GM23248 (cell line): ENCODE results near the gene ANOS1. TPM values are rescaled to one million over a fixed set of nuclear protein-coding genes. Genes with fewer than 3 reads are reported as not detected.

Source experiments
- DNase-seq: peaks from one replicate; pipeline ENCODE4 v3.0.0-alpha.2; 2015
- H2AFZ ChIP-seq: fragments of 200-600 bp; sonication (generic); 2 replicates; pipeline ENCODE4 v1.6.1; 2016; ENCODE audit warnings: antibody characterized with exemption
- H3F3A ChIP-seq: fragments of 200-600 bp; sonication (generic); 2 replicates; pipeline ENCODE4 v1.6.1; 2016; ENCODE audit warnings: mild to moderate bottlenecking, antibody characterized with exemption, mixed run types; ENCODE audit not compliant: insufficient read depth
- H3K27ac ChIP-seq: fragments of 200-600 bp; sonication (generic); 2 replicates; pipeline ENCODE4 v1.5.1; 2016; ENCODE audit warnings: mild to moderate bottlenecking
- H3K27me3 ChIP-seq: fragments of 200-600 bp; sonication (generic); replicated peaks from 2 replicates; pipeline ENCODE4 v1.6.1; 2016; ENCODE audit warnings: mild to moderate bottlenecking; ENCODE audit not compliant: insufficient read depth
- H3K36me3 ChIP-seq: fragments of 200-600 bp; sonication (generic); 2 replicates; pipeline ENCODE4 v1.6.1; 2016; ENCODE audit warnings: low read depth, mild to moderate bottlenecking
- H3K4me1 ChIP-seq: fragments of 200-600 bp; sonication (generic); 2 replicates; pipeline ENCODE4 v1.6.1; 2016; ENCODE audit warnings: mild to moderate bottlenecking; ENCODE audit not compliant: insufficient read depth
- H3K4me2 ChIP-seq: fragments of 200-600 bp; sonication (generic); one replicate; pipeline ENCODE4 v1.6.1; 2016; ENCODE audit warnings: mild to moderate bottlenecking; ENCODE audit not compliant: unreplicated experiment
- H3K4me3 ChIP-seq: fragments of 200-600 bp; sonication (generic); 2 replicates; pipeline ENCODE4 v1.5.1; 2016; ENCODE audit warnings: mild to moderate bottlenecking
- H3K79me2 ChIP-seq: fragments of 200-600 bp; sonication (generic); 2 replicates; pipeline ENCODE4 v1.6.1; 2016; ENCODE audit warnings: mild to moderate bottlenecking; ENCODE audit not compliant: insufficient read depth
- H3K9ac ChIP-seq: fragments of 200-600 bp; sonication (generic); 2 replicates; pipeline ENCODE4 v1.6.1; 2016; ENCODE audit warnings: mild to moderate bottlenecking
- H3K9me2 ChIP-seq: fragments of 200-600 bp; sonication (generic); 2 replicates; pipeline ENCODE4 v1.6.1; 2016; ENCODE audit warnings: mixed run types, mild to moderate bottlenecking, moderate library complexity; ENCODE audit not compliant: insufficient read depth
- H3K9me3 ChIP-seq: fragments of 200-600 bp; sonication (generic); one replicate; pipeline ENCODE4 v1.6.1; 2017; ENCODE audit warnings: low read depth
- H4K20me1 ChIP-seq: fragments of 200-600 bp; sonication (generic); 2 replicates; pipeline ENCODE4 v1.6.0; 2016; ENCODE audit not compliant: insufficient read depth
- EZH2 ChIP-seq: fragments of 200-600 bp; sonication (generic); IDR thresholded peaks from 2 replicates; pipeline ENCODE4 v1.6.1; 2018; ENCODE audit warnings: antibody characterized with exemption, mild to moderate bottlenecking; ENCODE audit not compliant: insufficient read depth, poor library complexity, severe bottlenecking
- EZH2phosphoT487 ChIP-seq: fragments of 200-600 bp; sonication (generic); IDR thresholded peaks from 2 replicates; pipeline ENCODE4 v1.6.1; 2018; ENCODE audit warnings: antibody characterized with exemption, moderate library complexity, mild to moderate bottlenecking, low read depth; ENCODE audit not compliant: insufficient read depth
- WGBS, 2 experiments: methylation state at CpG; one replicate each; pipeline ENCODE4 v1.1.6; 2015 to 2017; ENCODE audit warnings: low lambda C conversion rate in 2 of 2, low coverage in 1 of 2; ENCODE audit errors: missing lambda C conversion rate in 2 of 2; 5-methylcytosine and 5-hydroxymethylcytosine counted together
- in situ Hi-C: fragments of 300-500 bp; cut with MboI; formaldehyde crosslinking; loops from 2 replicates; pipeline ENCODE4 v1.15.0; 2020
- polyA plus RNA-seq: library from polyadenylated mRNA; unstranded; fragments of >200 nt; fragmentation: Nextera tagmentation; extraction: Ambion mirVana; gene quantifications from 2 replicates; pipeline ENCODE4 v1.2.1, GENCODE V29; 2016
- total RNA-seq: library from RNA; depleted of rRNA; stranded (reverse); fragments of >200 nt; shearing (Covaris generic); gene quantifications from 2 replicates; pipeline ENCODE4 v1.2.3, GENCODE V29; 2014

The ANOS1 gene
- total and polyA plus RNA-seq, 2 experiments from 2014 or later = not detected

DNA sequence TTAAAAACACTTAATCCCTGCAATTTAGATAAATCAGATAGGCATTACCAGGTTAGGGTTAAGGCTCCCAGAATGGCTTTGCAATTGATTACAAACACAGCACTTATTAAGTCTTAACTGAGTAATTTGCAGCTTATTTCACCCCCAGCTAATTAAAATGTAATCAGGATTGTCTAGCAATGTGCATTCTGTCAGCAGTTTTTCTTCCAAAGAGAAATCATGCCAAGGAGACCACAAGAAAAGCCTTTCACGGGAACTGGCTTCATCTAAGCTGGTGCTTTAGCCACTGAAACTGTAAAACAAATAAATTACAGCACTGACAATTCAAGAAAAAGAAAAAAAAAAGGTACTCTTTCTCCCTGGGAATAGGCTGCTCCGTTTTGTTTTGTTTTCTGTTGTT is 2.1 kb downstream of the ANOS1 start:
- no peak overlapping the region for H3K4me2 ChIP-seq
- no peaks in the 10 kb centered on the region for H3F3A ChIP-seq
- H4K20me1 ChIP-seq = no peaks in the 10 kb centered on the region
- no peak overlapping the region for H3K27ac ChIP-seq
- in situ Hi-C loops = loop anchor here (25.0 kb wide), 1 partner anchor 743 kb away; no protein-coding TSS in a partner anchor
- H2AFZ ChIP-seq = no peak overlapping the region
- H3K9ac ChIP-seq = no peak overlapping the region
- no peaks in the 10 kb centered on the region for H3K4me1 ChIP-seq
- H3K27me3 ChIP-seq = no peaks in the 10 kb centered on the region; the same call in 1 of the 2 replicates
- H3K4me3 ChIP-seq = no peak overlapping the region
- TF ChIP-seq EZH2 = no peak
- TF ChIP-seq EZH2phosphoT487 = no peak
- H3K9me3 ChIP-seq = no peaks in the 10 kb centered on the region
- H3K9me2 ChIP-seq = no peaks in the 10 kb centered on the region
- WGBS, 2 experiments = 0 to 2% methylated on average over 2 of the region's 2 CpGs
- no peak for DNase-seq
- no peaks in the 10 kb centered on the region for H3K79me2 ChIP-seq
- H3K36me3 ChIP-seq = no peaks in the 10 kb centered on the region

GRCh38 chrX:8728932-8729535 is 2.9 kb downstream of the ANOS1 start:
- Histone ChIP-seq H3K79me2 (no peaks in the 10 kb centered on the region), H3F3A (no peaks in the 10 kb centered on the region), H3K4me3 (no peak overlapping the region), H3K9me3 (no peaks in the 10 kb centered on the region), H3K4me1 (no peaks in the 10 kb centered on the region), H3K9me2 (no peaks in the 10 kb centered on the region), H2AFZ (no peak overlapping the region), H3K9ac (no peak overlapping the region), H3K27ac (no peak overlapping the region), H3K4me2 (no peak overlapping the region), H3K36me3 (no peaks in the 10 kb centered on the region), H4K20me1 (no peaks in the 10 kb centered on the region), H3K27me3 (no peaks in the 10 kb centered on the region; the same call in 1 of the 2 replicates)
- TF ChIP-seq EZH2phosphoT487 (no peak), EZH2 (no peak)
- DNase-seq = no peak
- 49 to 54% methylated on average over 7 of the region's 11 CpGs for WGBS, 2 experiments
- in situ Hi-C loops = loop anchor here (25.0 kb wide), 1 partner anchor 742 kb away; no protein-coding TSS in a partner anchor

DNA sequence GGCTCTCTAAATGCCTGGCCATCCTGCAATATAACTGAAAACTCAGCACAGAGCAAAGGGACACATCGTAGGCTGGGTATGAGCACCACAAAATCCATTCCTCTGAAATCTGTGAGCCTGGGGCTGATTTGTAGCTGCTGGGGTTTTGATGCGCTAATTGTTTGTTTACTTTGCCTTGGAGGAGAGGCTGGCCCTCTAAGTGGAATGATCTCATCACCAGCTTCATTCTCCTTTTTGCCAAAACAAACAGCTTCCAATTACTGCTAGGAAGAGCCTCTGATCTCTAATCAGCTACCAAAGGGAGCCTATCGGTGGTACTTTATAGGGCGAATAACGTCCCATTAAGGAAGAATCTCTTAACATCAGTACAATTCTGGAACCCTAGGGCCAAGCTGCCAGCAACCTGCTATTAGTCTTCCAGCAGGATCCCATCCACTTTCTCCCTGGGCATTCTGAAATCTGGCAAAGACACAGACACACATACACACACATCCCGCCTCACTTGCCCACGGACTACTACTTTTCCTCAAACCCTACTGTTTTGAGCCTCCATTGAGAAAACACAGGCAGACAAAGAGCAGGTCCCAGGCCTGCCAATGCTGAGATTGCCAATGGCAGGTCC is 5.8 kb downstream of the ANOS1 start:
- WGBS, 2 experiments = 4% methylated on average over 6 to 7 of the region's 7 CpGs
- DNase-seq = peak; percentile 18
- in situ Hi-C loops = loop anchor here (25.0 kb wide), 1 partner anchor 739 kb away; no protein-coding TSS in a partner anchor

DNA sequence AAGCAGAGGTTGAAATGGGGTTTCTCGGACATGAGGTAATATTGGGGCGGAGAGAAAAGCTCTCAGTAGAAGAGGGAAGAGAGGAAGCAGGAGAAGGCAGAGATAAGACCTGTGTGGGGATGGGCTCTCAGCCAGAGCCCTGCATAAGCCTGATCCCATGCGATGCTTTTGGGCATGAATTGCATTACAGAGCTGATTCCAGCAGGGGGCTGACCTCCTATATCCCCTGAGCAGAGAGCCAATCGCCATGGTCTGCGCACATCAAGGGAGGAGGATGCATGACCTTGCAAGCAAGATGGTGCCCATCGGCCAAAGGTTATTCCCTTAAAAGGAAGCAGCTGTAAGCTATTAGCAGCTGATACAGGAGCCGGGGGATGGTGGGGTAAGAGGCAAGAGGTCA is 7.6 kb downstream of the ANOS1 start:
- 42 to 56% methylated on average over 7 of the region's 7 CpGs for WGBS, 2 experiments

More for the DNA sequence above, 5.8 kb downstream of the ANOS1 start:
- no peak overlapping the region for H3K4me2 ChIP-seq
- no peaks in the 10 kb centered on the region for H3K36me3 ChIP-seq
- no peak overlapping the region for H3K4me3 ChIP-seq
- H3K4me1 ChIP-seq = no peaks in the 10 kb centered on the region
- no peaks in the 10 kb centered on the region; the same call in 1 of the 2 replicates for H3K27me3 ChIP-seq
- TF ChIP-seq EZH2 = no peak
- no peaks in the 10 kb centered on the region for H3K9me3 ChIP-seq
- H3K27ac ChIP-seq = no peak overlapping the region
- no peak overlapping the region for H2AFZ ChIP-seq
- no peaks in the 10 kb centered on the region for H3K9me2 ChIP-seq
- H3K9ac ChIP-seq = no peak overlapping the region
- no peaks in the 10 kb centered on the region for H3F3A ChIP-seq
- no peaks in the 10 kb centered on the region for H3K79me2 ChIP-seq
- H4K20me1 ChIP-seq = no peaks in the 10 kb centered on the region

More for the DNA sequence above, 7.6 kb downstream of the ANOS1 start:
- Histone ChIP-seq H3F3A (no peaks in the 10 kb centered on the region), H3K27me3 (no peaks in the 10 kb centered on the region; the same call in 1 of the 2 replicates), H3K9ac (no peak overlapping the region), H3K27ac (no peak overlapping the region), H3K9me3 (no peaks in the 10 kb centered on the region), H3K4me2 (no peak overlapping the region), H2AFZ (no peak overlapping the region), H3K79me2 (no peaks in the 10 kb centered on the region), H4K20me1 (no peaks in the 10 kb centered on the region), H3K36me3 (no peaks in the 10 kb centered on the region), H3K4me3 (no peak overlapping the region), H3K9me2 (no peaks in the 10 kb centered on the region), H3K4me1 (no peaks in the 10 kb centered on the region)
- no peak for TF ChIP-seq EZH2phosphoT487
- no peak for TF ChIP-seq EZH2
- DNase-seq = no peak
- in situ Hi-C loops = no loop called here
